GM23338 (cell line): Measurements from ENCODE around the gene SIGLEC9. TPM values are rescaled to one million over a fixed set of nuclear protein-coding genes. Genes with fewer than 3 reads are reported as not detected.

ENCODE experiments used
- ATAC-seq: fragments of 200-7000 bp; cut with Tn5 transposase; 3 replicates; pipeline ENCODE4 v1.9.1; 2020
- DNase-seq: peaks from one replicate; pipeline ENCODE4 v3.0.0-alpha.2; 2015; ENCODE audit warnings: low spot score
- H2AFZ ChIP-seq: fragments of 200-600 bp; sonication (generic); 2 replicates; pipeline ENCODE4 v1.8.0; 2016; ENCODE audit warnings: antibody characterized with exemption, mild to moderate bottlenecking, moderate library complexity
- H3F3A ChIP-seq: fragments of 200-600 bp; sonication (generic); replicated peaks from 2 replicates; pipeline ENCODE4 v1.8.0; 2017; ENCODE audit warnings: antibody characterized with exemption, mixed run types, low read depth
- H3K27ac ChIP-seq: fragments of 200-600 bp; sonication (generic); 2 replicates; pipeline ENCODE4 v1.6.1; 2016; ENCODE audit warnings: low read depth
- H3K27me3 ChIP-seq: fragments of 200-600 bp; sonication (generic); 2 replicates; pipeline ENCODE4 v1.8.0; 2016; ENCODE audit warnings: mild to moderate bottlenecking, mixed run types, moderate library complexity; ENCODE audit not compliant: insufficient read depth
- H3K36me3 ChIP-seq: fragments of 200-600 bp; sonication (generic); 2 replicates; pipeline ENCODE4 v1.8.0; 2016; ENCODE audit warnings: mild to moderate bottlenecking; ENCODE audit not compliant: insufficient read depth
- H3K4me1 ChIP-seq: fragments of 200-600 bp; sonication (generic); 2 replicates; pipeline ENCODE4 v1.8.0; 2016; ENCODE audit warnings: mild to moderate bottlenecking, moderate library complexity; ENCODE audit not compliant: insufficient read depth
- H3K4me2 ChIP-seq: fragments of 200-600 bp; sonication (generic); 2 replicates; pipeline ENCODE4 v1.7.1; 2017; ENCODE audit warnings: mixed run types
- H3K4me3 ChIP-seq: fragments of 200-600 bp; sonication (generic); 2 replicates; pipeline ENCODE4 v1.6.1; 2016; ENCODE audit warnings: mixed run types
- H3K79me2 ChIP-seq: fragments of 200-600 bp; sonication (generic); replicated peaks from 2 replicates; pipeline ENCODE4 v1.8.0; 2017; ENCODE audit warnings: mild to moderate bottlenecking; ENCODE audit not compliant: insufficient read depth
- H3K9me2 ChIP-seq: fragments of 200-600 bp; sonication (generic); 2 replicates; pipeline ENCODE4 v1.8.0; 2017; ENCODE audit not compliant: insufficient read depth
- H4K20me1 ChIP-seq: fragments of 200-600 bp; sonication (generic); replicated peaks from 2 replicates; pipeline ENCODE4 v1.8.0; 2017; ENCODE audit warnings: mild to moderate bottlenecking; ENCODE audit not compliant: insufficient read depth
- H3K27ac Mint-ChIP-seq: 2 replicates; pipeline ENCODE4 v1.8.0; 2020; ENCODE audit warnings: inconsistent platforms, mild to moderate bottlenecking, moderate library complexity, mixed read lengths
- H3K27me3 Mint-ChIP-seq: 3 replicates; pipeline ENCODE4 v1.8.0; 2022; ENCODE audit warnings: low read depth, mild to moderate bottlenecking, moderate library complexity, mixed read lengths, inconsistent platforms; ENCODE audit not compliant: insufficient read depth, poor library complexity
- H3K36me3 Mint-ChIP-seq: 3 replicates; pipeline ENCODE4 v1.8.0; 2021; ENCODE audit warnings: low read depth, mild to moderate bottlenecking, inconsistent platforms, moderate library complexity, mixed read lengths
- H3K4me1 Mint-ChIP-seq: 3 replicates; pipeline ENCODE4 v1.8.0; 2020; ENCODE audit warnings: mild to moderate bottlenecking, inconsistent platforms, mixed read lengths
- H3K4me3 Mint-ChIP-seq: 3 replicates; pipeline ENCODE4 v1.8.0; 2021; ENCODE audit warnings: moderate library complexity, mild to moderate bottlenecking, inconsistent platforms, mixed read lengths
- H3K9me3 Mint-ChIP-seq: 3 replicates; pipeline ENCODE4 v1.8.0; 2020; ENCODE audit warnings: moderate library complexity, mild to moderate bottlenecking, inconsistent platforms, mixed read lengths
- ETS1 ChIP-seq: IDR thresholded peaks from 2 replicates; pipeline ENCODE4 v1.6.1; 2016; ENCODE audit warnings: antibody characterized with exemption
- EZH2phosphoT487 ChIP-seq: fragments of 200-600 bp; sonication (generic); IDR thresholded peaks from one replicate; pipeline ENCODE4 v1.8.1; 2018; ENCODE audit warnings: antibody characterized with exemption; ENCODE audit not compliant: unreplicated experiment
- NANOG ChIP-seq: IDR thresholded peaks from 2 replicates; pipeline ENCODE4 v1.6.1; 2016; ENCODE audit warnings: antibody characterized with exemption, borderline replicate concordance
- POLR2AphosphoS5 ChIP-seq: IDR thresholded peaks from 2 replicates; pipeline ENCODE4 v1.6.1; 2016; ENCODE audit warnings: antibody characterized with exemption, low read depth
- REST ChIP-seq: IDR thresholded peaks from one replicate; pipeline ENCODE4 v1.6.1; 2018; ENCODE audit warnings: antibody characterized with exemption; ENCODE audit not compliant: unreplicated experiment
- STAT1 ChIP-seq: IDR thresholded peaks from one replicate; pipeline ENCODE4 v1.6.1; 2016; ENCODE audit warnings: antibody characterized with exemption; ENCODE audit not compliant: unreplicated experiment
- ZNF114 ChIP-seq: fragments of 250-450 bp; sonication (Bioruptor Pico); IDR thresholded peaks from 2 replicates; pipeline ENCODE4 v1.5.0; 2020; ENCODE audit warnings: mild to moderate bottlenecking, moderate library complexity
- ZNF331 ChIP-seq: fragments of 250-450 bp; sonication (Bioruptor Pico); IDR thresholded peaks from 2 replicates; pipeline ENCODE4 v1.5.0; 2020; ENCODE audit warnings: low read depth, mild to moderate bottlenecking, moderate library complexity
- ZNF462 ChIP-seq: fragments of 250-450 bp; sonication (Bioruptor Pico); IDR thresholded peaks from 2 replicates; pipeline ENCODE4 v1.5.0; 2020; ENCODE audit warnings: mild to moderate bottlenecking, moderate library complexity
- polyA plus RNA-seq: library from polyadenylated mRNA; unstranded; fragments of >200 nt; fragmentation: Nextera tagmentation; extraction: Ambion mirVana; gene quantifications from 2 replicates; pipeline ENCODE4 v1.2.1, GENCODE V29; 2016
- total RNA-seq: library from RNA; depleted of rRNA; stranded (reverse); fragments of >200 nt; shearing (Covaris generic); gene quantifications from 2 replicates; pipeline ENCODE4 v1.2.3, GENCODE V29; 2014

SIGLEC9 gene
- total and polyA plus RNA-seq, 2 experiments from 2014 or later = not detected

- TF ChIP-seq REST = no peak
- no peak for TF ChIP-seq POLR2AphosphoS5
- no peak for TF ChIP-seq NANOG
These were observed 15.7 kb downstream of the SIGLEC9 start (continued) for GRCh38 chr19:51140441-51140840.

GRCh38 chr19:51141181-51141580, 16.5 kb downstream of the SIGLEC9 start:
- H3K4me2 ChIP-seq = peak overlapping the region; percentile 60; the same call in 1 of the 2 replicates
- no peaks in the 10 kb centered on the region for H3K36me3 ChIP-seq
- H3K27ac ChIP-seq = no peak overlapping the region
- H4K20me1 ChIP-seq = no peaks in the 10 kb centered on the region
- DNase-seq (no peak), ATAC-seq (no peak)
- no peaks in the 10 kb centered on the region for H3K79me2 ChIP-seq
- peak overlapping the region; percentile 89 for H2AFZ ChIP-seq
- H3K27me3 ChIP-seq = no peaks in the 10 kb centered on the region
- Mint-ChIP-seq H3K4me1 (peaks cover 31% of the 10 kb centered on the region), H3K4me3 (peak overlapping the region; percentile 55; the same call in 1 of the 3 replicates), H3K9me3 (peaks cover 3% of the 10 kb centered on the region; the same call in 2 of the 3 replicates), H3K27ac (no peak overlapping the region), H3K27me3 (peaks cover 27% of the 10 kb centered on the region), H3K36me3 (no peaks in the 10 kb centered on the region)
- peaks cover 14% of the 10 kb centered on the region for H3K4me1 ChIP-seq
- H3F3A ChIP-seq = no peaks in the 10 kb centered on the region
- peak overlapping the region; percentile 34 for H3K4me3 ChIP-seq
- TF ChIP-seq EZH2phosphoT487 (no peak), POLR2AphosphoS5 (no peak), ZNF114 (CRISPR knock-in tag) (no peak)
- no peaks in the 10 kb centered on the region for H3K9me2 ChIP-seq

GRCh38 chr19:51142119-51142518, 17.4 kb downstream of the SIGLEC9 start, which contains the start of gene SIGLEC7:
TSS of gene SIGLEC7 (plus strand) at chr19:51142301. CDS start at chr19:51142370, 69 bp downstream.
- Histone ChIP-seq H2AFZ (peak within 1 kb of the TSS; percentile 89), H3K27me3 (no peaks in the 10 kb centered on the region), H3K79me2 (no peaks in the 10 kb centered on the region), H3K4me1 (peaks cover 14% of the 10 kb centered on the region), H3K27ac (no peak within 1 kb of the TSS), H3F3A (no peaks in the 10 kb centered on the region), H3K4me2 (peak within 1 kb of the TSS; percentile 60; the same call in 1 of the 2 replicates), H3K36me3 (no peaks in the 10 kb centered on the region), H3K4me3 (no peak within 1 kb of the TSS; the same call in 1 of the 2 replicates), H3K9me2 (0 out of 2 replicates have a peak, but pooled peaks cover 2% of the 10 kb centered on the region), H4K20me1 (no peaks in the 10 kb centered on the region)
- no peak within 1 kb of the TSS for H3K27ac Mint-ChIP-seq
- H3K9me3 Mint-ChIP-seq = peaks cover 3% of the 10 kb centered on the region; the same call in 2 of the 3 replicates
- peaks cover 29% of the 10 kb centered on the region for H3K4me1 Mint-ChIP-seq
- peaks cover 25% of the 10 kb centered on the region for H3K27me3 Mint-ChIP-seq
- TF ChIP-seq ZNF114 (CRISPR knock-in tag) (no peak), ZNF462 (no peak), ZNF331 (CRISPR knock-in tag) (no peak), STAT1 (no peak), ETS1 (no peak)
- ATAC-seq (no peak), DNase-seq (no peak)
- no peaks in the 10 kb centered on the region for H3K36me3 Mint-ChIP-seq
- no peak within 1 kb of the TSS; the same call in 2 of the 3 replicates for H3K4me3 Mint-ChIP-seq
